ENCODE results near the gene PITPNM1.
"Not testable (repeated sequence)": the region's sequence is repeated elsewhere in the genome, so short reads cannot be mapped to it uniquely, and the experiment has no call there.

PITPNM1 gene

GRCh38 chr11:67489885-67490726 is 15.1 kb downstream of the PITPNM1 start:
- peak; percentile 52 for DNase-seq (ENCODE audit: low spot score)

GRCh38 chr11:67489203-67489884 is 15.8 kb downstream of the PITPNM1 start:
- no peak for DNase-seq (ENCODE audit: low spot score)

GRCh38 chr11:67486481-67487195 is 18.5 kb downstream of the PITPNM1 start:
- no peak for DNase-seq (ENCODE audit: low spot score)

GRCh38 chr11:67485873-67486361 is 19.2 kb downstream of the PITPNM1 start:
- not testable (repeated sequence) for DNase-seq (ENCODE audit: low spot score)

- DNase-seq (ENCODE audit: low spot score): no peak
Observed at GRCh38 chr11:67484847-67485311, 20.3 kb downstream of the PITPNM1 start.

- DNase-seq (ENCODE audit: low spot score): no peak
Observed at GRCh38 chr11:67483831-67484665, 21.1 kb downstream of the PITPNM1 start.

GRCh38 chr11:67482827-67483798 is 22.1 kb downstream of the PITPNM1 start, which contains the start of gene AIP:
Gene AIP (plus strand): TSS chr11:67483026. CDS start chr11:67483159, 133 bp downstream.
- peak; percentile 100 for DNase-seq (ENCODE audit: low spot score)

GRCh38 chr11:67482275-67482826 is 22.8 kb downstream of the PITPNM1 start:
- no peak for DNase-seq (ENCODE audit: low spot score)

GRCh38 chr11:67477344-67478050 is 27.7 kb downstream of the PITPNM1 start:
- DNase-seq (ENCODE audit: low spot score): not testable (repeated sequence)

- DNase-seq (ENCODE audit: low spot score): not testable (repeated sequence)
Observed at GRCh38 chr11:67476692-67477091, 28.5 kb downstream of the PITPNM1 start.

- no peak for DNase-seq (ENCODE audit: low spot score)
Observed at GRCh38 chr11:67472882-67473281, 32.3 kb downstream of the PITPNM1 start.

- no peak for DNase-seq (ENCODE audit: low spot score)
Observed at GRCh38 chr11:67470337-67471002, 34.7 kb downstream of the PITPNM1 start.

- DNase-seq (ENCODE audit: low spot score): no peak
Observed at GRCh38 chr11:67469508-67469811, 35.7 kb downstream of the PITPNM1 start.

GRCh38 chr11:67468759-67469507 is 36.2 kb downstream of the PITPNM1 start, which contains the start of gene TMEM134:
Gene TMEM134 (minus strand): TSS chr11:67469251. CDS start chr11:67469192, 59 bp downstream.
- DNase-seq (ENCODE audit: low spot score): peak; percentile 100

GRCh38 chr11:67468456-67468758 is 36.8 kb downstream of the PITPNM1 start:
- DNase-seq (ENCODE audit: low spot score): no peak

- DNase-seq (ENCODE audit: low spot score): no peak
Observed at GRCh38 chr11:67468056-67468455, 37.1 kb downstream of the PITPNM1 start.

GRCh38 chr11:67466962-67467771 is 38.0 kb downstream of the PITPNM1 start:
- no peak for DNase-seq (ENCODE audit: low spot score)

Measured in HuH-7.5 (cell line).